ES-I3 (cell line): ENCODE measurements around the gene MAGI2.

ENCODE experiments used
- H3K36me3 ChIP-seq: 2 replicates; pipeline ENCODE4 v1.6.1; 2013; ENCODE audit warnings: mild to moderate bottlenecking, low read length, control low read depth, moderate library complexity; ENCODE audit not compliant: insufficient read depth
- H3K4me1 ChIP-seq: 2 replicates; pipeline ENCODE4 v1.6.1; 2013; ENCODE audit warnings: mild to moderate bottlenecking, control low read depth, low read length; ENCODE audit not compliant: insufficient read depth
- H3K9ac ChIP-seq: 2 replicates; pipeline ENCODE4 v1.6.1; 2013; ENCODE audit warnings: low read depth, mild to moderate bottlenecking, low read length, moderate library complexity
- H3K9me3 ChIP-seq: 2 replicates; pipeline ENCODE4 v1.6.1; 2013; ENCODE audit warnings: mild to moderate bottlenecking, low read length, moderate library complexity; ENCODE audit not compliant: control insufficient read depth, insufficient read depth

MAGI2 gene

DNA sequence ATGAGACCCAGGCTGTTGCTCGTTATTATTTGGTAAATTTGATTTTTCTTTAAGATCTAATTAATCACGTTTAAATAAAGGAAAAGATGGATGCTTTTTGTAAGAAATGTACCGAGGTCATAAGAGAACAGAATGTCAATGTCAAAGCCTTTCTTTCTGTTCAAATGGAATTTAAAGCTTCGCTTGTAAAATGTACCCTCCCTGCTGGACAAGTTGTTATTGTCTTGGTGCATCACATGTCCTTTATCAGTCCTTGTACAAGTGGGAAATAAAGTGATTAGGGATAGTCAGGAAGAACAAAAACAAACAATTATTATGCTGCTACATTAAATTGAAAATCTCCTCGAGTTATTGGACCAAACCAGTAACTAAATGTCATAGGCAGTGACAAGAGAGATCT is 1291.7 kb downstream of the MAGI2 start:
- Histone ChIP-seq H3K9me3 (no peaks in the 10 kb centered on the region), H3K36me3 (no peaks in the 10 kb centered on the region), H3K9ac (no peak overlapping the region), H3K4me1 (peaks cover 25% of the 10 kb centered on the region)

- H3K36me3 ChIP-seq = no peaks in the 10 kb centered on the region
- peaks cover 14% of the 10 kb centered on the region for H3K4me1 ChIP-seq
- H3K9me3 ChIP-seq = no peaks in the 10 kb centered on the region
- no peak overlapping the region for H3K9ac ChIP-seq
Measured at GRCh38 chr7:78159545-78159944, 1293.9 kb downstream of the MAGI2 start.

DNA sequence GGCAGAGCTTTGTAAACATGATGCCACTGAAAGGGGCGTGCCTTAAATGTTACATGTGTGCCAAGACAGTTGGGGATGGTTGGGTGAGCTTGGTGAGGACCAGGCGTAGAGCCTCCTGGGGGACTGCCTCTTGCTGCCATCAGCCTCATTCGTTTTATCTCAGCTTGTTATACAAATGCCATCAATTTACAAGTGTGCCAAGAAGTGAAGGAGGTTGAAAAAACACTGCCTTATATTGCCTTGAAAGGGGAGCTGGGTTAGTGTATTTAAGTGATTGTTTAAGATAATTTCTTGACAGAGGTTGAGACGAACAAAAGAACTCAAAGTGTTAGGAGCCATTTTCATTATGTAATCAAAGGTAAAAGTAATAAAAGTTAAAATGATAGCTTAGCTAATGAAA is 1300.2 kb downstream of the MAGI2 start:
- Histone ChIP-seq H3K9me3 (no peaks in the 10 kb centered on the region), H3K9ac (no peak overlapping the region), H3K4me1 (no peaks in the 10 kb centered on the region), H3K36me3 (no peaks in the 10 kb centered on the region)

- H3K36me3 ChIP-seq = no peaks in the 10 kb centered on the region
- no peaks in the 10 kb centered on the region for H3K4me1 ChIP-seq
- H3K9ac ChIP-seq = no peak overlapping the region
- H3K9me3 ChIP-seq = no peaks in the 10 kb centered on the region
Measured at GRCh38 chr7:78151229-78151628, 1302.2 kb downstream of the MAGI2 start.

DNA sequence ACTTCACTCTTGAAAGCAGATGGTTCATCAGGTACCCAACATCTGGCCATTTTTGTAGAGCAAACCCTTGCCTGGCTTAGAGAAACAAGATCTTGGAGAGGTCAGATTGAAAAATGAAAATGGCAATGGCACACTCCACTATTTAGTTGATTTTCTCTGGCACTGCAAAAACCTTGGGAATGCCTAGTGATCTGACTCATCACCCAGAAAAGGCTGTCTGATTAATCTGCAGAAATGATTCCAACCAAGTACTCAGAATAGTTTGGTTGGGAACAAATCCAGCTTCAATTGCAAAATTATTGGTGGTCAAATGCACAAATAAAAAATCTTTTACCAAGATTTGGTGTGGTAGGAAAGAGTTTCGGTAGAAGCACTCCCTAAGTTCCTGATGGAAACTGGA is 1303.7 kb downstream of the MAGI2 start:
- H3K4me1 ChIP-seq = no peaks in the 10 kb centered on the region
- no peaks in the 10 kb centered on the region for H3K9me3 ChIP-seq
- no peak overlapping the region for H3K9ac ChIP-seq
- no peaks in the 10 kb centered on the region for H3K36me3 ChIP-seq

DNA sequence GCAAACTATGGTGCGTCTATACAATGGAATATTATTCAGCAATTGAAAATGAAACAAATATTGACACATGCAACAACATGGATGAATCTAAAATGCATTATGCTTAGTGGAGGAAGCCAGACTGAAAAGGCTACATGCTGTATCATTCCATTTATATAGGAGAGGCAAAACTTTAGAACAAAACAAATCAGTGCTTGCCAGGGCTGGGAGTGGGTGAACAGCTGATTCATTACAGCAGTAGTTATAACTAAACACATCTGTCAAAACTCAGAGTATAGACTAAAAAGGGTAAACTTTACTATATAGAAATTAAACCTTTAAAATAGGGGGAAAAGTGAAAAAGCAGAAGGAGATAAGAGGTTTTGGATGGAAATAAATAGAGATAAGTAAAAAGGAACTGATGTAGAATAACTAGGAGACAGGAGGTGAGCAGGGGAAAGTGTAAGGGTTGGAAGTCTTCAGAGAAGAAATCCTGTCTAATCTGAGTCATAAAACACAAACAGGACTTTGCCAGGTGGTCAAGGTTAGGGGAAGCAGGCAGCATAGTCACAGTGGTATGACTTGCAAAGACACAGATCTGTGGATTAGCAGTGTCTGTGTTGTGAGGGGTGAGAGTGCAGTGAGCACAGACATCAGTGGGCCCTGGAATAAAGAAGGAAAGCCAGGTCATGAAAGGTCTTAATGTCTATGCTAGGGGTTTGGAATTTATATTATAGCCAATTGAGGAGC is 1305.1 kb downstream of the MAGI2 start:
- no peaks in the 10 kb centered on the region for H3K4me1 ChIP-seq
- no peaks in the 10 kb centered on the region for H3K9me3 ChIP-seq
- H3K36me3 ChIP-seq = no peaks in the 10 kb centered on the region
- no peak overlapping the region for H3K9ac ChIP-seq

GRCh38 chr7:78146546-78146945 is 1306.9 kb downstream of the MAGI2 start:
- Histone ChIP-seq H3K36me3 (no peaks in the 10 kb centered on the region), H3K9ac (no peak overlapping the region), H3K4me1 (peaks cover 7% of the 10 kb centered on the region), H3K9me3 (no peaks in the 10 kb centered on the region)

DNA sequence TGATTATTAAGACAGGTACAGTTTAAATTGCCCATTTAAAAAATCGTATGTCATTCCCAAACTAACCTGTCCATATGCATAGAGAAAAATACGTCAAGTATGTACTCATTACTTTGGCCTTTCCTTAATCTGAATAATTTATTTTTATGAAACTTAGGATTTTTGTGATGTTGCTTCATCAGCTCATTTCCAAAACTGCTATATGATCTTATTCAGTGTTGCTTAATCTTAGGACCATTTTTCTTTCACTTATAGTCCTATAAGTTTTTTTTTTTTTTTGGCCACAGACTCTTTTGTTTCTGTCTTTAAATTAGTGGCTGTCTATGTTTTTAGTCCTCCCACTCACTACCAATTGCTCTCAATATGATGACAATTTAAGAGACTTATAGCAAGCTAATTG is 1309.8 kb downstream of the MAGI2 start:
- H3K4me1 ChIP-seq = peaks cover 9% of the 10 kb centered on the region
- H3K9me3 ChIP-seq = no peaks in the 10 kb centered on the region
- H3K9ac ChIP-seq = no peak overlapping the region
- H3K36me3 ChIP-seq = no peaks in the 10 kb centered on the region

DNA sequence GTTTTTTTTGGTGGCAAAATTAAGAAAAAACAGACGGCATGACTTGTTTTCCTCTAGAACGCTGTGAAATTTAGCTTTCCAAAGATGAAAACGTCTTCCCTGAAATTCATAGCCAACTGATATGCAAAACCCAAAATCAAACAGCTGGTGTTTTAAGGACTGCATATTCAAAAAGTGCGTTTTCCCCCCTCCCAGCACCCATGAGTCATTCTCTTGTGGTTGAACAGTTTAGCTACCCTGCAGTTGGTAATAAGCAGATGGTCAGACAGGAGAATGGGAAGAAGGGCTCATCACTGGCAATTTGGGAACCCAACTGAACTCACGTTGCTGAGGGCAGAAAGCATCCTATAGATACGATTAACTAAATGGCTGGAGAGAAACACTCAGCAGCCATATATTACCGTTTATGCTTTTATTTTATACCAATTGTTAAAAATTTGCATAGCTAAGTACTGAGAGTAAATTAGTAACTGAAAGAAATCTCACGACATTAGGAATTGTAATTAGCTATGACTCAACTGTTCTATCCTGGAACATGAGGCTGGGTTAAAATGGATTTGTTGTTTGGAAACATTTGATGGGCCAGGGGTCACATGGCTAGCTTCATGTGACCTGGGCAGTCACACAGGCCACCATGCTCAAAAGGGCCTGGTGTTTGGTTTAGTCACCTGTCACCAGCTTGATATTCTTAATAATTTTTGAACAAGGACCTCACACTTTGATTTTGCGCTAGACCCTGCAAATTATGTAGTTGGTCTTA is 1311.8 kb downstream of the MAGI2 start:
- Histone ChIP-seq H3K9ac (no peak overlapping the region), H3K4me1 (peaks cover 9% of the 10 kb centered on the region), H3K36me3 (no peaks in the 10 kb centered on the region), H3K9me3 (no peaks in the 10 kb centered on the region)

- Histone ChIP-seq H3K9ac (no peak overlapping the region), H3K4me1 (peaks cover 9% of the 10 kb centered on the region), H3K9me3 (no peaks in the 10 kb centered on the region), H3K36me3 (no peaks in the 10 kb centered on the region)
Measured at GRCh38 chr7:78140109-78140508, 1313.4 kb downstream of the MAGI2 start.

DNA sequence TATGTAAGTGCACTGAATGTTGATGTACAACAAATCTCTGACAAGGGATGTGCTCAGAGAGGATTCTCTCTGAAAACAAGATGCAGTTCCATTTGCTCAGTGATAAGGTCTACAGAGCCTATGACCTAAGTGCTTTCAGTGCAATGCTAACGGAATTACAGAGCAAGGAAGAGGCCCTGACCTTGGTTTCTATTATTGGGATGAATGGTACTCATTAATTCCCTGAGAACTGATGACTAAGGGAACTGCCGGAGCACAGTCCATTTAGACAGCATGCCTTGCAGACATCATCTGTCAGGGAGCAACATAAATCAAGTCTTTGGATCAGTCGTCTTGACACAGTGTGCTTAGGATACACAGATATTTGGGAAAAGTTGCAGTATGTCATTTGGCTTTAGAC is 1314.1 kb downstream of the MAGI2 start:
- Histone ChIP-seq H3K36me3 (no peaks in the 10 kb centered on the region), H3K9ac (no peak overlapping the region), H3K4me1 (peaks cover 9% of the 10 kb centered on the region), H3K9me3 (no peaks in the 10 kb centered on the region)

DNA sequence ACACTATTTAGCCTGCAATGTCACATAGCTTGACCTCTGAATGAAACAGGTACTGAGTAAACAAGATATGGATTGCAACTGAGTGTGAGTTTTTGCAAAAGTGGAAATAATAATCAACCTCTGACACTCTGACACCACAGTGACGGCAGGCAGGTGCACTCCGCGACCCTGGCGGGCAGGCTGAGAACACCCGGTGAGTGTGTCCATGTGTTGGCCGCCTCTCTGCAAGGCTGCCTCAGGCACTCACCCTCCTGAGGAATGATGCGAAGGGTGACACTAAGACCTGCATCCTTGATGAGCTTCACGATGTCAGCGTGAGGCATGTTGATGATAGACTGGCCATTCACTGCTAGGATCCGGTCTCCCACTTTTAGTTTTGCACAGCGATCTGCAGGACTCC is 1318.7 kb downstream of the MAGI2 start:
- no peaks in the 10 kb centered on the region for H3K36me3 ChIP-seq
- no peaks in the 10 kb centered on the region; the same call in 1 of the 2 replicates for H3K4me1 ChIP-seq

DNA sequence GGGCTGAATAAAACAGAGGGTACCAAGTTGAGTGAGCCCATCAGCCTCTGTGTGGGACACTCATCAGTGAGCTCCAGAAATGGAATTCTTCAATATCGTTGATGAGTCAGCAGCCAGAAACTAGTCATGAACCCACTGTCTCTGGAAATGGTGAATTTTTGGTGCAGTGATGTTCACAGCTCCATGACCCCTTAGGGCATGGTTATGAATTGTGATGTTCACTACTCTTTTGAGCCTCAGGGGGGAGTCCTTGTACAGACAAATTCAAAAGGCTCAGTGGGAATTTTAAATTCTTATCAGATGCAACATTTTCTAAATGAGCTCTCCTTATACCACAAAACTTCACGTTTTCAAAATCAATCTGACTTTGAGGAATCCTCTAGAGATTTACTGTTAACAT is 1319.2 kb downstream of the MAGI2 start:
- no peaks in the 10 kb centered on the region for H3K9me3 ChIP-seq

More for the DNA sequence above, 1318.7 kb downstream of the MAGI2 start:
- Histone ChIP-seq H3K9me3 (no peaks in the 10 kb centered on the region), H3K9ac (no peak overlapping the region)

GRCh38 chr7:78130446-78131215 is 1322.8 kb downstream of the MAGI2 start:
- H3K4me1 ChIP-seq = no peaks in the 10 kb centered on the region; the same call in 1 of the 2 replicates
- no peaks in the 10 kb centered on the region for H3K9me3 ChIP-seq
- no peaks in the 10 kb centered on the region for H3K36me3 ChIP-seq
- no peak overlapping the region for H3K9ac ChIP-seq

More for the DNA sequence above, 1319.2 kb downstream of the MAGI2 start:
- Histone ChIP-seq H3K36me3 (no peaks in the 10 kb centered on the region), H3K9ac (no peak overlapping the region), H3K4me1 (no peaks in the 10 kb centered on the region; the same call in 1 of the 2 replicates)
